GM21390 (cell line): ENCODE data around the gene PRRT1.
"Not testable (repeated sequence)": the region's sequence is repeated elsewhere in the genome, so short reads cannot be mapped to it uniquely, and the experiment has no call there.

Experiments
- ATAC-seq: cut with Tn5 transposase; IDR thresholded peaks from one replicate; pipeline ENCODE4 v1.9.1; 2021; ENCODE audit not compliant: unreplicated experiment

PRRT1 gene

GRCh38 chr6:32151863-32152768 is at the start of gene PRRT1:
TSS of gene PRRT1 (minus strand) at chr6:32151939. CDS start at chr6:32151827, 112 bp downstream.
- no peak for ATAC-seq

- ATAC-seq = no peak
These were observed 49.2 kb upstream of the PRRT1 start for GRCh38 chr6:32200711-32201475.

- no peak for ATAC-seq
These were observed 47.1 kb upstream of the PRRT1 start for GRCh38 chr6:32198866-32199265.

GRCh38 chr6:32198345-32198696 is 46.6 kb upstream of the PRRT1 start:
- no peak for ATAC-seq

GRCh38 chr6:32196682-32197616 is 45.2 kb upstream of the PRRT1 start:
- ATAC-seq = no peak

- peak; percentile 81 for ATAC-seq
These were observed 44.4 kb upstream of the PRRT1 start for GRCh38 chr6:32195902-32196681.

GRCh38 chr6:32195652-32195901 is 43.8 kb upstream of the PRRT1 start:
- peak; percentile 63 for ATAC-seq

- no peak for ATAC-seq
These were observed 43.3 kb upstream of the PRRT1 start for GRCh38 chr6:32194825-32195651.

- ATAC-seq = no peak
These were observed 42.6 kb upstream of the PRRT1 start for GRCh38 chr6:32194388-32194787.

- not testable (repeated sequence) for ATAC-seq
These were observed 41.4 kb upstream of the PRRT1 start for GRCh38 chr6:32193096-32193495.

- ATAC-seq = no peak
These were observed 40.9 kb upstream of the PRRT1 start, which contains the start of gene GPSM3 for GRCh38 chr6:32192608-32193039. TSS of gene GPSM3 (minus strand) at chr6:32192643. CDS start at chr6:32192513, 130 bp downstream.

- no peak for ATAC-seq
These were observed 40.2 kb upstream of the PRRT1 start for GRCh38 chr6:32191696-32192607.

- no peak for ATAC-seq
These were observed 39.4 kb upstream of the PRRT1 start for GRCh38 chr6:32190911-32191677.

GRCh38 chr6:32190054-32190851 is 38.5 kb upstream of the PRRT1 start, which contains the start of gene PBX2:
TSS of gene PBX2 (minus strand) at chr6:32190202. CDS start at chr6:32189915, 287 bp downstream.
- ATAC-seq = peak; percentile 53

GRCh38 chr6:32189742-32190053 is 38.0 kb upstream of the PRRT1 start:
- ATAC-seq = no peak

- ATAC-seq = no peak
These were observed 37.5 kb upstream of the PRRT1 start for GRCh38 chr6:32189069-32189741.
